Thoracic aorta (tissue), 2 donors: ENCODE measurements around the gene RNF19B. TPM values are rescaled to one million over a fixed set of nuclear protein-coding genes. Genes with fewer than 3 reads are reported as not detected.

ENCODE experiments used
- ATAC-seq: fragments of 150-250 bp; one replicate; pipeline ENCODE4 v1.8.0; 2017; ENCODE audit warnings: low read depth; ENCODE audit not compliant: insufficient number of reproducible peaks, low FRiP score
- DNase-seq: peaks from one replicate; pipeline ENCODE4 v3.0.0-alpha.2; 2020; ENCODE audit warnings: low spot score
- H3K27ac ChIP-seq, 2 donors: fragments of 200-600 bp; sonication (generic); 1 replicate in 1 of 2; 2 replicates in 1 of 2; pipeline ENCODE4 v1.5.1; 2016; ENCODE audit warnings: mild to moderate bottlenecking in 2 of 2, moderate library complexity in 2 of 2
- H3K27me3 ChIP-seq: fragments of 200-600 bp; sonication (generic); replicated peaks from 2 replicates; pipeline ENCODE4 v1.6.0; 2016; ENCODE audit warnings: mild to moderate bottlenecking; ENCODE audit not compliant: insufficient read depth
- H3K36me3 ChIP-seq: fragments of 200-600 bp; sonication (generic); one replicate; pipeline ENCODE4 v1.5.1; 2016
- H3K4me1 ChIP-seq, 2 donors: fragments of 200-600 bp; sonication (generic); 1 replicate in 1 of 2; 2 replicates in 1 of 2; pipeline versions ENCODE4 v1.5.1 to v1.6.0; 2016; ENCODE audit warnings: low read depth in 2 of 2, mild to moderate bottlenecking in 1 of 2; ENCODE audit not compliant: control insufficient read depth in 1 of 2
- H3K4me3 ChIP-seq: fragments of 200-600 bp; sonication (generic); 2 replicates; pipeline ENCODE4 v1.5.1; 2016; ENCODE audit warnings: mild to moderate bottlenecking
- H3K9me3 ChIP-seq: fragments of 200-600 bp; sonication (generic); 2 replicates; pipeline ENCODE4 v1.5.1; 2016
- total RNA-seq, 2 donors: library from RNA; depleted of rRNA; stranded (reverse); fragments of >200 nt; gene quantifications; one replicate each; pipeline versions ENCODE4 v1.1.0 to v1.2.3, GENCODE V29; 2016
- TF ChIP-seq, protein P1 (sequence below): fragments of 200-600 bp; sonication (generic); IDR thresholded peaks from one replicate; pipeline ENCODE4 v1.5.1; 2019; ENCODE audit warnings: antibody characterized with exemption

RNF19B gene
- total RNA-seq, 2 donors from 2014 or later = 21.9 to 37.2 TPM

DNA sequence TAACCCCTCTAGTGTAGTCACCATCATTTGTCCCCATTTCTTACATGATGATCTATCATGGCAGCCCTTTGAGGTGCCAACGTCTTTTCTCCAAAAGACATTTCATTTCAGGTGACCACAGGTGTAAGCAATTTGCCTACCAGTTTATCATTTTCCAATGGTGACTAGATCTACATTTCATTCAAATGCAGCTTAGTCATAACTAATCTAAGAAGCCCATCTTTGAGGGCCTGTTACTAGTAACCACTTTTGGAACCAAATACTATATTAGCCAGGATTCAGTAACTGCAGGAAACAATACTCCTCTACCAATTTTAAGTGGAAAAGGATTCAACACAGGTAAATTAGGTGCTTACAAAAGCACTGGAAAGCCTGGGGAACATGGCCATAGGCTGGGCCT is 32.8 kb downstream of the RNF19B start:
- Histone ChIP-seq H3K4me1 (peaks cover 5 to 6% of the 10 kb centered on the region in 2 donors), H3K27me3 (no peaks in the 10 kb centered on the region), H3K27ac (no peak overlapping the region), H3K36me3 (peaks cover 9% of the 10 kb centered on the region), H3K4me3 (no peak overlapping the region), H3K9me3 (no peaks in the 10 kb centered on the region)
- no peak for ATAC-seq
- no peak for DNase-seq
- TF ChIP-seq, protein P1, sequence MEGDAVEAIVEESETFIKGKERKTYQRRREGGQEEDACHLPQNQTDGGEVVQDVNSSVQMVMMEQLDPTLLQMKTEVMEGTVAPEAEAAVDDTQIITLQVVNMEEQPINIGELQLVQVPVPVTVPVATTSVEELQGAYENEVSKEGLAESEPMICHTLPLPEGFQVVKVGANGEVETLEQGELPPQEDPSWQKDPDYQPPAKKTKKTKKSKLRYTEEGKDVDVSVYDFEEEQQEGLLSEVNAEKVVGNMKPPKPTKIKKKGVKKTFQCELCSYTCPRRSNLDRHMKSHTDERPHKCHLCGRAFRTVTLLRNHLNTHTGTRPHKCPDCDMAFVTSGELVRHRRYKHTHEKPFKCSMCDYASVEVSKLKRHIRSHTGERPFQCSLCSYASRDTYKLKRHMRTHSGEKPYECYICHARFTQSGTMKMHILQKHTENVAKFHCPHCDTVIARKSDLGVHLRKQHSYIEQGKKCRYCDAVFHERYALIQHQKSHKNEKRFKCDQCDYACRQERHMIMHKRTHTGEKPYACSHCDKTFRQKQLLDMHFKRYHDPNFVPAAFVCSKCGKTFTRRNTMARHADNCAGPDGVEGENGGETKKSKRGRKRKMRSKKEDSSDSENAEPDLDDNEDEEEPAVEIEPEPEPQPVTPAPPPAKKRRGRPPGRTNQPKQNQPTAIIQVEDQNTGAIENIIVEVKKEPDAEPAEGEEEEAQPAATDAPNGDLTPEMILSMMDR = no peak

GRCh38 chr1:32929366-32929765 is 35.2 kb downstream of the RNF19B start:
- H3K4me1 ChIP-seq = peaks cover 5 to 14% of the 10 kb centered on the region in 2 donors
- no peak overlapping the region for H3K27ac ChIP-seq
- no peaks in the 10 kb centered on the region for H3K36me3 ChIP-seq
- H3K4me3 ChIP-seq = no peak overlapping the region
- ATAC-seq (no peak), DNase-seq (no peak)
- H3K9me3 ChIP-seq = no peaks in the 10 kb centered on the region
- no peaks in the 10 kb centered on the region for H3K27me3 ChIP-seq
- TF ChIP-seq, protein P1 = no peak

DNA sequence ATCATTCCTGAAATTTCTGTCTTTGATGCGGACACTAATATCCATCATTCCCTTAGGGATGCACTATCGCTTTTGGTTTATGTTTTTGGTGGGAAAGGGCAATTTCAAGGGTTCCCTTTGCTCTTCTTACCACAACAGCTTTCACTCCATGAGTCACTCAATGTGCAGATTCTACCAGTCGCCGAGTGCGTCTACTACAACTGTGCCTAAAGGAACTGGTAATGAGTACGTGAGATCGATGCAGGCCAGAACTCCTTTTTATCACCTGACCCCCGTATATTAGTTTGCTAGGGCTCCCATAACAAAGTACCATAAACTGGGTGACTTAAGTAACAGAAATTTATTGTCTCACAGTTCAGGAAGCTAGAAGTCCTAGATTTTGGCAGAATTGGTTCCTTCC is 35.9 kb downstream of the RNF19B start:
- no peak for ATAC-seq
- Histone ChIP-seq H3K27ac (no peak overlapping the region), H3K4me1 (peaks cover under 1 to 10% of the 10 kb centered on the region in 2 donors), H3K36me3 (no peaks in the 10 kb centered on the region), H3K9me3 (no peaks in the 10 kb centered on the region), H3K4me3 (no peak overlapping the region), H3K27me3 (no peaks in the 10 kb centered on the region)
- TF ChIP-seq, protein P1 = no peak
- no peak for DNase-seq

GRCh38 chr1:32928285-32928684 is 36.3 kb downstream of the RNF19B start:
- ATAC-seq = no peak
- H3K36me3 ChIP-seq = no peaks in the 10 kb centered on the region
- H3K4me3 ChIP-seq = no peak overlapping the region
- H3K4me1 ChIP-seq = peaks cover 0 to 7% of the 10 kb centered on the region in 2 donors
- no peak overlapping the region for H3K27ac ChIP-seq
- H3K27me3 ChIP-seq = no peaks in the 10 kb centered on the region
- no peak for DNase-seq
- H3K9me3 ChIP-seq = no peaks in the 10 kb centered on the region
- TF ChIP-seq, protein P1 = no peak

GRCh38 chr1:32927441-32927840 is 37.2 kb downstream of the RNF19B start:
- Histone ChIP-seq H3K4me3 (no peak overlapping the region), H3K36me3 (no peaks in the 10 kb centered on the region), H3K27me3 (no peaks in the 10 kb centered on the region), H3K4me1 (peaks cover 0 to 7% of the 10 kb centered on the region in 2 donors), H3K9me3 (no peaks in the 10 kb centered on the region), H3K27ac (no peak overlapping the region)
- TF ChIP-seq, protein P1 = no peak
- ATAC-seq (no peak), DNase-seq (no peak)
